ENCODE results near the gene PARP12.

Gene PARP12

GRCh38 chr7:140055833-140056232 lies 6.9 kb downstream of the PARP12 start:
- no peak overlapping the region for H2AFZ ChIP-seq (ENCODE audit: low read depth, low read length)
- no peaks in the 10 kb centered on the region for H3K36me3 ChIP-seq (ENCODE audit: insufficient read depth, low read length)
- no peak overlapping the region for H3K4me3 ChIP-seq (ENCODE audit: low read length)
- H3K9me3 ChIP-seq (ENCODE audit: low read length): no peaks in the 10 kb centered on the region
- H3K4me1 ChIP-seq (ENCODE audit: insufficient read depth, low read length): no peaks in the 10 kb centered on the region
- peaks cover 4% of the 10 kb centered on the region for H3K27me3 ChIP-seq (ENCODE audit: insufficient read depth, low read length)

- Histone ChIP-seq H3K27me3 (ENCODE audit: insufficient read depth, low read length) (no peaks in the 10 kb centered on the region), H3K4me1 (ENCODE audit: insufficient read depth, low read length) (no peaks in the 10 kb centered on the region), H2AFZ (ENCODE audit: low read depth, low read length) (no peak overlapping the region), H3K36me3 (ENCODE audit: insufficient read depth, low read length) (no peaks in the 10 kb centered on the region), H3K9me3 (ENCODE audit: low read length) (no peaks in the 10 kb centered on the region), H3K4me3 (ENCODE audit: low read length) (no peak overlapping the region)
Observed at GRCh38 chr7:140054751-140055150, 8.0 kb downstream of the PARP12 start.

- no peak overlapping the region for H3K4me3 ChIP-seq (ENCODE audit: low read length)
- H3K27me3 ChIP-seq (ENCODE audit: insufficient read depth, low read length): no peaks in the 10 kb centered on the region
Observed at GRCh38 chr7:140053812-140054539, 8.8 kb downstream of the PARP12 start.

GRCh38 chr7:140051820-140052219 lies 10.9 kb downstream of the PARP12 start:
- no peaks in the 10 kb centered on the region for H3K4me1 ChIP-seq (ENCODE audit: insufficient read depth, low read length)
- no peaks in the 10 kb centered on the region for H3K9me3 ChIP-seq (ENCODE audit: low read length)
- H2AFZ ChIP-seq (ENCODE audit: low read depth, low read length): no peak overlapping the region
- H3K36me3 ChIP-seq (ENCODE audit: insufficient read depth, low read length): no peaks in the 10 kb centered on the region
- H3K4me3 ChIP-seq (ENCODE audit: low read length): no peak overlapping the region
- no peaks in the 10 kb centered on the region for H3K27me3 ChIP-seq (ENCODE audit: insufficient read depth, low read length)

More at GRCh38 chr7:140053812-140054539, 8.8 kb downstream of the PARP12 start:
- no peaks in the 10 kb centered on the region for H3K9me3 ChIP-seq (ENCODE audit: low read length)
- H3K36me3 ChIP-seq (ENCODE audit: insufficient read depth, low read length): no peaks in the 10 kb centered on the region
- no peak overlapping the region for H2AFZ ChIP-seq (ENCODE audit: low read depth, low read length)
- no peaks in the 10 kb centered on the region for H3K4me1 ChIP-seq (ENCODE audit: insufficient read depth, low read length)

GRCh38 chr7:140050100-140050499 lies 12.7 kb downstream of the PARP12 start:
- no peak overlapping the region for H3K4me3 ChIP-seq (ENCODE audit: low read length)
- no peak overlapping the region for H2AFZ ChIP-seq (ENCODE audit: low read depth, low read length)
- no peaks in the 10 kb centered on the region for H3K36me3 ChIP-seq (ENCODE audit: insufficient read depth, low read length)
- H3K4me1 ChIP-seq (ENCODE audit: insufficient read depth, low read length): no peaks in the 10 kb centered on the region
- H3K9me3 ChIP-seq (ENCODE audit: low read length): no peaks in the 10 kb centered on the region
- no peaks in the 10 kb centered on the region for H3K27me3 ChIP-seq (ENCODE audit: insufficient read depth, low read length)

- no peak overlapping the region for H3K4me3 ChIP-seq (ENCODE audit: low read length)
- no peaks in the 10 kb centered on the region for H3K27me3 ChIP-seq (ENCODE audit: insufficient read depth, low read length)
- H3K4me1 ChIP-seq (ENCODE audit: insufficient read depth, low read length): no peaks in the 10 kb centered on the region
- H2AFZ ChIP-seq (ENCODE audit: low read depth, low read length): no peak overlapping the region
- no peaks in the 10 kb centered on the region for H3K9me3 ChIP-seq (ENCODE audit: low read length)
- no peaks in the 10 kb centered on the region for H3K36me3 ChIP-seq (ENCODE audit: insufficient read depth, low read length)
Observed at GRCh38 chr7:140049339-140050024, 13.3 kb downstream of the PARP12 start.

- Histone ChIP-seq H2AFZ (ENCODE audit: low read depth, low read length) (no peak overlapping the region), H3K36me3 (ENCODE audit: insufficient read depth, low read length) (no peaks in the 10 kb centered on the region)
Observed at GRCh38 chr7:140048989-140049338, 13.8 kb downstream of the PARP12 start.

GRCh38 chr7:140048138-140048537 lies 14.6 kb downstream of the PARP12 start:
- Histone ChIP-seq H3K4me3 (ENCODE audit: low read length) (no peak overlapping the region), H3K36me3 (ENCODE audit: insufficient read depth, low read length) (no peaks in the 10 kb centered on the region), H2AFZ (ENCODE audit: low read depth, low read length) (no peak overlapping the region)

More at GRCh38 chr7:140048989-140049338, 13.8 kb downstream of the PARP12 start:
- no peak overlapping the region for H3K4me3 ChIP-seq (ENCODE audit: low read length)
- no peaks in the 10 kb centered on the region for H3K4me1 ChIP-seq (ENCODE audit: insufficient read depth, low read length)
- H3K9me3 ChIP-seq (ENCODE audit: low read length): no peaks in the 10 kb centered on the region
- no peaks in the 10 kb centered on the region for H3K27me3 ChIP-seq (ENCODE audit: insufficient read depth, low read length)

GRCh38 chr7:140047197-140047596 lies 15.6 kb downstream of the PARP12 start:
- H3K27me3 ChIP-seq (ENCODE audit: insufficient read depth, low read length): no peaks in the 10 kb centered on the region
- H2AFZ ChIP-seq (ENCODE audit: low read depth, low read length): no peak overlapping the region
- no peaks in the 10 kb centered on the region for H3K9me3 ChIP-seq (ENCODE audit: low read length)
- H3K4me1 ChIP-seq (ENCODE audit: insufficient read depth, low read length): no peaks in the 10 kb centered on the region
- H3K4me3 ChIP-seq (ENCODE audit: low read length): no peak overlapping the region
- no peaks in the 10 kb centered on the region for H3K36me3 ChIP-seq (ENCODE audit: insufficient read depth, low read length)

More at GRCh38 chr7:140048138-140048537, 14.6 kb downstream of the PARP12 start:
- Histone ChIP-seq H3K27me3 (ENCODE audit: insufficient read depth, low read length) (no peaks in the 10 kb centered on the region), H3K9me3 (ENCODE audit: low read length) (no peaks in the 10 kb centered on the region), H3K4me1 (ENCODE audit: insufficient read depth, low read length) (no peaks in the 10 kb centered on the region)

GRCh38 chr7:140045697-140046096 lies 17.1 kb downstream of the PARP12 start:
- Histone ChIP-seq H3K9me3 (ENCODE audit: low read length) (no peaks in the 10 kb centered on the region), H2AFZ (ENCODE audit: low read depth, low read length) (no peak overlapping the region), H3K36me3 (ENCODE audit: insufficient read depth, low read length) (no peaks in the 10 kb centered on the region), H3K27me3 (ENCODE audit: insufficient read depth, low read length) (no peaks in the 10 kb centered on the region), H3K4me1 (ENCODE audit: insufficient read depth, low read length) (no peaks in the 10 kb centered on the region), H3K4me3 (ENCODE audit: low read length) (no peak overlapping the region)

- no peak overlapping the region for H2AFZ ChIP-seq (ENCODE audit: low read depth, low read length)
- no peaks in the 10 kb centered on the region for H3K36me3 ChIP-seq (ENCODE audit: insufficient read depth, low read length)
- no peaks in the 10 kb centered on the region for H3K9me3 ChIP-seq (ENCODE audit: low read length)
- no peaks in the 10 kb centered on the region for H3K27me3 ChIP-seq (ENCODE audit: insufficient read depth, low read length)
- H3K4me3 ChIP-seq (ENCODE audit: low read length): no peak overlapping the region
- no peaks in the 10 kb centered on the region for H3K4me1 ChIP-seq (ENCODE audit: insufficient read depth, low read length)
Observed at GRCh38 chr7:140044251-140044650, 18.5 kb downstream of the PARP12 start.

- Histone ChIP-seq H3K27me3 (ENCODE audit: insufficient read depth, low read length) (no peaks in the 10 kb centered on the region), H3K4me1 (ENCODE audit: insufficient read depth, low read length) (no peaks in the 10 kb centered on the region), H3K36me3 (ENCODE audit: insufficient read depth, low read length) (no peaks in the 10 kb centered on the region), H3K9me3 (ENCODE audit: low read length) (no peaks in the 10 kb centered on the region), H3K4me3 (ENCODE audit: low read length) (no peak overlapping the region), H2AFZ (ENCODE audit: low read depth, low read length) (no peak overlapping the region)
Observed at GRCh38 chr7:140042386-140042670, 20.4 kb downstream of the PARP12 start.

GRCh38 chr7:140041659-140042385 lies 20.9 kb downstream of the PARP12 start:
- no peaks in the 10 kb centered on the region for H3K36me3 ChIP-seq (ENCODE audit: insufficient read depth, low read length)
- no peaks in the 10 kb centered on the region for H3K4me1 ChIP-seq (ENCODE audit: insufficient read depth, low read length)
- H2AFZ ChIP-seq (ENCODE audit: low read depth, low read length): no peak overlapping the region
- no peaks in the 10 kb centered on the region for H3K9me3 ChIP-seq (ENCODE audit: low read length)
- no peaks in the 10 kb centered on the region for H3K27me3 ChIP-seq (ENCODE audit: insufficient read depth, low read length)
- no peak overlapping the region for H3K4me3 ChIP-seq (ENCODE audit: low read length)
